GM19193 (cell line): ENCODE data around the gene UNK.
A peak's percentile ranks its signal among the peaks of the same experiment; 100 is the strongest.

Experiments used
- POLR2A ChIP-seq: IDR thresholded peaks from 4 replicates; pipeline ENCODE4 v1.6.1; 2011; ENCODE audit not compliant: insufficient read depth, insufficient read length; ENCODE audit errors: extremely low read depth

The UNK gene

GRCh38 chr17:75819678-75820077 lies 35.1 kb downstream of the UNK start:
- TF ChIP-seq POLR2A: no peak

GRCh38 chr17:75820094-75821080 lies 35.8 kb downstream of the UNK start:
- no peak for TF ChIP-seq POLR2A

- TF ChIP-seq POLR2A: no peak
These were observed 36.9 kb downstream of the UNK start for GRCh38 chr17:75821552-75821951.

GRCh38 chr17:75822119-75822799 lies 37.7 kb downstream of the UNK start:
- no peak for TF ChIP-seq POLR2A

GRCh38 chr17:75822800-75823166 lies 38.2 kb downstream of the UNK start:
- no peak for TF ChIP-seq POLR2A

- TF ChIP-seq POLR2A: no peak
These were observed 38.8 kb downstream of the UNK start for GRCh38 chr17:75823257-75824041.

- peak; percentile 33 for TF ChIP-seq POLR2A
These were observed 39.5 kb downstream of the UNK start for GRCh38 chr17:75824050-75824552.

- TF ChIP-seq POLR2A: no peak
These were observed 40.1 kb downstream of the UNK start for GRCh38 chr17:75824666-75825065.

- no peak for TF ChIP-seq POLR2A
These were observed 40.5 kb downstream of the UNK start for GRCh38 chr17:75825149-75825552.

GRCh38 chr17:75825748-75826370 lies 41.3 kb downstream of the UNK start:
- TF ChIP-seq POLR2A: no peak

- no peak for TF ChIP-seq POLR2A
These were observed 42.1 kb downstream of the UNK start for GRCh38 chr17:75826561-75827307.

GRCh38 chr17:75827308-75828075 lies 42.9 kb downstream of the UNK start:
- no peak for TF ChIP-seq POLR2A

GRCh38 chr17:75828076-75828400 lies 43.4 kb downstream of the UNK start:
- TF ChIP-seq POLR2A: no peak
